Fibroblast of pulmonary artery (primary cell): ENCODE results near the gene TMEM187.

Experiments
- DNase-seq: peaks from one replicate; pipeline ENCODE4 v3.0.0-alpha.2; 2010; ENCODE audit warnings: low read depth
- H3K4me3 ChIP-seq: replicated peaks from 2 replicates; pipeline ENCODE4 v1.5.1; 2011; ENCODE audit warnings: low read depth, mild to moderate bottlenecking, control low read depth, low read length, moderate library complexity
- TF ChIP-seq, protein P1 (sequence below): IDR thresholded peaks from 2 replicates; pipeline ENCODE4 v1.5.1; 2011; ENCODE audit warnings: mild to moderate bottlenecking, control low read depth, low read length, inconsistent platforms; ENCODE audit errors: missing control alignments

The TMEM187 gene

DNA sequence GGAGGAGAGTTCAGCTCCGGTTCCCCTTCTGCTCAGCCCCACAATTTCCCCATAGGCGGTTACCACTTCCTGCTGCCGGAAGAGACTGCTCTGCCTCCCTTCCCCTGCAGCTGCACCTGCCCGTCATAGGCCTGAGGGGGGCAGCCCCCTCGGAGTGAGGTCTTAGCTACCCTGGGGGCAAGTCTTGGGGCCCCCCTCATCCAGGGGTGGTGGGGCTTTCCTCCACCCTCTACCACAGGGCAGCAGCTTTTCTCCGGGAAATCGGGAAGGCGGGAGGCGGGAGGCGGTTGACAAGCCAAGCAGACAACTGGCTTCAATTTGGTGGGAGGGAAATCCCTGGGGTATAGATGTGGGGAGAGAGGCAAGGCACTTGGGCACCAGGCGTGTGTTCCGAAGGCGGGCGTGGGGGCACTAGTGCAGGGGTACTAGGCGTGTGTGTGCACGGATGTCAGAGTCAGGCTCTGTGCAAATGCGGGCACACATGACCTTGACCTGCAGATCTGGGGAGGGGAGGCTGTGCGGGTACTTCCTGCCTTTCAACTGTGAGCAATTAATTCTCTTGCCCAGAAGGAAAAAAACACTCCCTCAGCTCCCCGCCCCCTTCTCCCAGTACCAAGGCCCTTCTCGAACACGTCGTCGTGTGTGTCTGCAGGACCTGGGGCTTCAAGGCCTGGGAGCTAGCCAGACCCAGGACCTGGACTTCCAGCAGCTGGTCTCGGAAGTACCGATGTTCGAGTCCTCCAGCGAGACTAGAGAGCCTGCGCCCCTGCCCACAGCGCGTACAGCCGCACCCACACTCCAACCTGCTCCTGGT, 45.5 kb upstream of the TMEM187 start:
- TF ChIP-seq, protein P1, sequence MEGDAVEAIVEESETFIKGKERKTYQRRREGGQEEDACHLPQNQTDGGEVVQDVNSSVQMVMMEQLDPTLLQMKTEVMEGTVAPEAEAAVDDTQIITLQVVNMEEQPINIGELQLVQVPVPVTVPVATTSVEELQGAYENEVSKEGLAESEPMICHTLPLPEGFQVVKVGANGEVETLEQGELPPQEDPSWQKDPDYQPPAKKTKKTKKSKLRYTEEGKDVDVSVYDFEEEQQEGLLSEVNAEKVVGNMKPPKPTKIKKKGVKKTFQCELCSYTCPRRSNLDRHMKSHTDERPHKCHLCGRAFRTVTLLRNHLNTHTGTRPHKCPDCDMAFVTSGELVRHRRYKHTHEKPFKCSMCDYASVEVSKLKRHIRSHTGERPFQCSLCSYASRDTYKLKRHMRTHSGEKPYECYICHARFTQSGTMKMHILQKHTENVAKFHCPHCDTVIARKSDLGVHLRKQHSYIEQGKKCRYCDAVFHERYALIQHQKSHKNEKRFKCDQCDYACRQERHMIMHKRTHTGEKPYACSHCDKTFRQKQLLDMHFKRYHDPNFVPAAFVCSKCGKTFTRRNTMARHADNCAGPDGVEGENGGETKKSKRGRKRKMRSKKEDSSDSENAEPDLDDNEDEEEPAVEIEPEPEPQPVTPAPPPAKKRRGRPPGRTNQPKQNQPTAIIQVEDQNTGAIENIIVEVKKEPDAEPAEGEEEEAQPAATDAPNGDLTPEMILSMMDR: no peak
- H3K4me3 ChIP-seq: peak overlapping the region; percentile 56
- peak; percentile 57 for DNase-seq

- TF ChIP-seq, protein P1: no peak
- peak overlapping the region; percentile 56 for H3K4me3 ChIP-seq
- DNase-seq: no peak
Measured at GRCh38 chrX:153927672-153927921, 45.0 kb upstream of the TMEM187 start.

DNA sequence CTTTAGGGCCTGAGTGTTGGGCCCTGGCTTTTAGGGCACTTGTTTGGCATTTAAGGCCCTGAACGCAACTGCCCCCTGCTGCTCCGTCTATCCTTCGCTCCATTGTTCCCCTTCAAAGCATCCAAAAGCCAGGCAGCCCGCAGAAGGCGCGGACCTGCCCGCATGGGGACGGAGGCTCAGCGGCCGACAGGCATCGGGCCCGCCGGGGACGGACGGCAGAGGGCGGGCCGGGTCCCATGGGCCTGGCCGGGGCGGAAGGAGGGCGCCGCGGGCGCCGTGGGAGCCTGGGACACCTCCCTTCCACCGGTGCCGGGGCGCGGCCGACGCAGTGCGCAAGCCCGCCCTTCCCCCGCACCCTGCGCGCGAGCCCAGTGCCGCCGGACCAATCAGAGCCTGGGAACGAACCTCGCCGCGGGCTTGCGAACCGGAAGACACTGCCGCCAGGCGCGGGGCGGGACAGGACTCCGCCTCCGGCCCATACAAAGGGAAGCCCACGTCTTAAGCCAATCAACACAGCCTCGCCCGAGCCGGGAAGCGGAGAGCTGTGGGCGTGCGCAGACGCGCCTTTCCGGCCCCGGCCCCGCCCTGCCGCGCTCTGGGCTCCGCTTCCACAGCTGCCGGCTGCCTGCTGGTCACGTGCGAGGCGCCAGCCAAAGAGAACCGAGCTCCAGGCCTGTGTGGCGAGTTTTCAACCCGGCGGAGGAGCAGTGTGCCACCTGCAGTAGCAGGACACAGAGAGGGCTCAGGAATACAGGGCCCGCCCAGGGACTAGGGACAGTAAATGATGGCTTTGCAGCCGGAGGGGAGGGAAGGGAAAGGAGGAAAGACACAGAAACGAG, 44.4 kb upstream of the TMEM187 start:
- DNase-seq: peak; percentile 98
- H3K4me3 ChIP-seq: peak overlapping the region; percentile 56
- TF ChIP-seq, protein P1: no peak

DNA sequence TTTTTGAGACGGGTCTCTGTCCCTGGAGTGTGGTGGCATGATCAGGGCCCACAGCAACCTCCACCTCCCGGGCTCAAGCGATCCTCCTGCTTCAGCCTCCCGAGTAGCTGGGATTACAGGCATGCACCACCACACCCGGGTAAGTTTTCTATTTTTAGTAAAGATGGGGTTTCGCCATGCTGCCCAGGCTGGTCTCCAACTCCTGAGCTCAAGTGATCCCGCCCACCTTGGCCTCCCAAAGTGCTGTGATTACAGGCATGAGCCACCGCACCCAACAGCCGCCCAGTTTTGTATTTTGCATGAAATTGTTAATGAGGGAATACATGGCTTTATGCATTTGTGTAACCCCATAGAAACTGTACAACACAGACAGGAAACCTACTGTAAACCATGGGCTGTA, 43.7 kb upstream of the TMEM187 start:
- no peak overlapping the region for H3K4me3 ChIP-seq
- DNase-seq: no peak
- TF ChIP-seq, protein P1: no peak

DNA sequence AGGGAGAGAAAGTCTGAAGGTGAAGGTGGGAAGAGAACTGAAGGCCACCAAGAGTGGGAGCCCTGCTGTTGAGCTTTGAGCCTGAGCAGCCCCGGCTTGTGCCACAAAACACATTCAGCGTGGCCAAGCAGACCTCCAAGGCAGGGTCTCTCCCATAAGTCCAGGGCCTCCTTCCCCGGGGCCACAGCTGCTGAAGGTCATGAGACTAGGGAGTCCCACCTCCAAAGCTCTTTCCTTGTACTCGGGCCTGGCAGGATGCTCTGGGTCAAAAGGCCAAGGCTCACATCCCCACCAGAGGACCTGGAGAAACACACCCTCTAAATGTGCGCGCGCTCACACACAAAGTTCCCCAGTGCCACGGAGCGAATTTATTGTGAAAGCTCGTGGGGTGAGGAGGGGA, 43.0 kb upstream of the TMEM187 start:
- H3K4me3 ChIP-seq: no peak overlapping the region
- no peak for DNase-seq

DNA sequence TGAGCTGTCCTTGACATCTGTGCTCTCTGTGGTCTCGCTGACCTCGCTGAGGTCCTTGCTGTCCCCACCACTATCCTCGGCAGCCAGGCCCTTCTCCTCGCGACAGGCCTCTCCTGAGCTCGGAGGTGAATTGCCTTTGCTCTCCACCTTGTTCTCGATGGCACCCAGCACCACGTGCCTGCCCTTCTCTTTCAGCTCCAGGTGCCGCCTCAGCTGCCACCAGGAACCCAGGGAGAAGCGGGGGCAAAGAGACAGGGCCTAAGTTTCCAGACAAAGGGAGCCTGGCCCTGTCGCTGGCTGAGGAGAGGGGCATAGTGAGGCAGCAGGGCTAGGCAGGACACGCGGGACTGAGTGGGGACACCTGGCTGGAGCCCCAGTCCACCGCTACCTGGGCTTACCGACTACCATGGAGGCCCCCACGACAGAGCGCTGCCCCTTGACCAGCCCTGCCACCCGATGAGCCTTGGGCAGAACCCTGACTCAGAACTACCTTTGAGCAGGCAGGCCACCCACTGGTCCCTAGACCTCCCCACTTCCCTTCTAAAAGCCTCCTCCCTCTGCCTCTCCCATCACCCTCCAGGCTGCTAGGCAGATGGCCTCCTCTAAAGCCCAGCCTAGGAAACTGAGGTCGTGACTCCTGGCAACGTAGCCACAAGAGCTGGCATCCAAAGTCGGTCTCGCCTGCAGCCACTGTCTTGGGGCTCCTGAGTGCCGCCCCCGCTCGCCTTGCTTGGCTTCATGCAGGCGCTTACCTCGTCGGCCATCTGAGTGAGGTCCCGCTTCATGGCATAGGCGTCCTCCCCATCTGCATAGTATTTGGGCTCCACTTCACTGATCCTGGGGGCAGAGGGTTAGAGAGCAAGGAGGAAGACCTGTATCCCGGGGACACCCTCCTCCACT, 42.3 kb upstream of the TMEM187 start:
- H3K4me3 ChIP-seq: no peak overlapping the region
- TF ChIP-seq, protein P1: no peak

More for the DNA sequence above, 43.0 kb upstream of the TMEM187 start:
- TF ChIP-seq, protein P1: no peak

More for the DNA sequence above, 42.3 kb upstream of the TMEM187 start:
- DNase-seq: no peak
